ENCODE results near the gene TIMM21.

TIMM21 gene

GRCh38 chr18:74196220-74197119 is 48.1 kb downstream of the TIMM21 start:
- no peak for DNase-seq

- DNase-seq, result no peak
These were observed 49.5 kb downstream of the TIMM21 start for GRCh38 chr18:74197705-74198341.

GRCh38 chr18:74198453-74198852 is 50.1 kb downstream of the TIMM21 start:
- no peak for DNase-seq

GRCh38 chr18:74200780-74201179 is 52.5 kb downstream of the TIMM21 start:
- no peak for DNase-seq

- no peak for DNase-seq
These were observed 55.5 kb downstream of the TIMM21 start for GRCh38 chr18:74203811-74204210.

GRCh38 chr18:74204526-74205152 is 56.3 kb downstream of the TIMM21 start:
- no peak for DNase-seq
